ENCODE measurements around the gene JAKMIP2. TPM values are rescaled to one million over a fixed set of nuclear protein-coding genes. Genes with fewer than 3 reads are reported as not detected.

JAKMIP2 gene
- total and polyA plus RNA-seq, 10 donors, result 0.09 to 2.4 (median 1.5) TPM

GRCh38 chr5:147538236-147538635 lies 244.3 kb downstream of the JAKMIP2 start:
- no peak for TF ChIP-seq POLR2AphosphoS5 (IDR thresholded peaks at IDR 0.05)
- TF ChIP-seq CTCF (IDR thresholded peaks at IDR 0.05 in 8 of 11, conservative IDR thresholded peaks at IDR 0.05 in 3 of 11), result no peak
- no peak for TF ChIP-seq POLR2A (IDR thresholded peaks at IDR 0.05)
- H3K36me3 ChIP-seq, result no peaks in the 10 kb centered on the region
- H3K27me3 ChIP-seq (replicated peaks in 1 of 7), result no peaks in the 10 kb centered on the region
- no peak overlapping the region for H3K4me3 ChIP-seq
- 81 to 93% (median 88%) methylated on average over 1 of the region's 1 CpG for WGBS, 5 donors
- DNase-seq, result no peak
- no peaks in the 10 kb centered on the region for H3K4me1 ChIP-seq
- H3K27ac ChIP-seq, result no peak overlapping the region
- intact Hi-C loops (cut with DNase I; ENCODE audit: low total_unique reads), result no loop called here
- no peaks in the 10 kb centered on the region for H3K9me3 ChIP-seq

Other genes with a start within 250 kb of the JAKMIP2 start
- 1 to 10 TPM in 2 of 7 donors, not detected in 5; 1.9 to 7.1 TPM for gene SPINK1, start 48.9 kb upstream of the JAKMIP2 start, total RNA-seq
- gene SPINK1, start 48.9 kb upstream of the JAKMIP2 start, polyA plus RNA-seq, result under 1 TPM; 0.38 to 0.99 (median 0.65) TPM
- gene SCGB3A2, start 96.0 kb upstream of the JAKMIP2 start, total RNA-seq, result not detected
- gene SCGB3A2, start 96.0 kb upstream of the JAKMIP2 start, polyA plus RNA-seq, result under 1 TPM in 1 of 3 donors, not detected in 2; 0.67 TPM
- gene C5orf46, start 123.8 kb upstream of the JAKMIP2 start, total RNA-seq, result not detected
- gene C5orf46, start 123.8 kb upstream of the JAKMIP2 start, polyA plus RNA-seq, result not detected

All from spleen (tissue), 11 donors.